HK-2 (cell line): Measurements from ENCODE around the gene FBXW8.

ENCODE experiments used
- DNase-seq: peaks from one replicate; pipeline ENCODE4 v3.0.0-alpha.2; 2018; ENCODE audit not compliant: unreplicated experiment

Gene FBXW8

DNA sequence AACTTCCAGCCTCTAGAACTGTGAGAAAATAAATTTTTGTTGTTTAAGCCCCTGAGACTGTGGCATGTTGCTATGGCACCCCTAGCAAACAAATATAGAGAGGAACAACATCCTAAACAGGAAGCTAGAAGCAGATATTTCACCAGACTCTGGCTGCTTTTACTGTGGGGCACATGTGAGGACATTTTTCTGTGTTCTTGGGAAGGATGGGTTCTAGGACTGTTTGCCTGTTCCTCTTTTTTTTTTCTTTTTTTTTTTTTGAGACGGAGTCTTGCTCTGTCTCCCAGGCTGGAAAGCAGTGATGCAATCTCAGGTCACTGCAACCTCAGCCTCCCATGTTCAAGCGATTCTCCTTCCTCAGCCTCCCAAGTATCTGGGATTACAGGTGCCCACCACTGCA, 25.3 kb upstream of the FBXW8 start:
- DNase-seq = no peak

DNA sequence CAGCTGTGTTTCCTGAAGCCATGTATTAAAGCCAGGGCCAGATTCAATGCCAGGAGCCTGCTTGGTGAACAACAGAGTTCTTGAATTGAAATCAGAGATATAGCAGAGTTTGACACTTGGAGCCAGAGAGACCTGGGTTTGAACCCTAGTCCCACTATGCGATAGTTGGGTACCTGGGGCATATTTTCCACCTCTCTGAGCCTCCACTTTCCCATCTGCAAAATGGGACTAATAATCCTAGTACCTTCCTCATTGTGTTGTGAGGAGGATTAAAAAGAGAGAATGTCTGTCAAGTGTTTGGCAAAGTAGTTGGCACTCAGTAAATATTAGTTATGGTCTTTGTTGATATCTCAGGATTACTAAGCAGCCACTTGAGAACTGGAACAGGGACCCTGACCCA, 23.5 kb upstream of the FBXW8 start:
- DNase-seq = no peak

DNA sequence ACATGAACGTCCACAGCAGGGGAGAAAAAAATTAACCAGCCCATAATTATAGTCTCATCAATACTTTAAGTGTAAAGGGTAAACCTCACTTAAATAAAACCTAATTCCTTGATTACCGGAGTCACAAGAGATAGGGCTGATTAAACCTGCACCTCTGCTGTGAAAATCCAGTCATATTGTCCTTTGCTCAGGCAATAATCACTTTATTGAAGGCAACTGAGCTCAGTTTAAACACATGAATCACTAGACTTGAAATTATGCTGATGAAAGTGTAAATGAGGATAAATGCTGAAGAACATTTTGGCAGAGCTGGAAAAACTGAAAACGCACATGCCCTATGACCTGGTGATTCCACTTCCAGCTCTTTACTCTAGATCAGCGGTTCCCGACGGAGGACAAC, 22.9 kb upstream of the FBXW8 start:
- no peak for DNase-seq

DNA sequence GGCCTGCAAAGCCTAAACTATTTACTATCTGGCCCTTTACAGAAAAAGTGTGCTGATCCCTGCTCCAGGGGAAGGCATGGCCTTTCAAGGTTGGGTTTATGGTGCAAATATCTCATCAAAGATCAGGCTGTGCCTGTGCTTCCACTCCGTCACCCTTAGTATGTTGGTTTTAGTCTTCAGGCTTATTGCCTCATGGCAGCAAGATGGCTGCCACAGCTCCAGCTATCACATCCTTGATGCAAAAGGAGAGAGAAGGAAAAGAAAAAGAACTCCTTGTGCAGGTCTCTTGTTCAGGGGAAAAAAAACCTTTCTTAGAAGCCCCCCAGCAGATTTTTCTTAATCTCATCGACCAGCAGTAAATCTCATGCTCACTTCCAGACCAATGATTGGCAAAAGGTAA, 20.4 kb upstream of the FBXW8 start:
- no peak for DNase-seq

DNA sequence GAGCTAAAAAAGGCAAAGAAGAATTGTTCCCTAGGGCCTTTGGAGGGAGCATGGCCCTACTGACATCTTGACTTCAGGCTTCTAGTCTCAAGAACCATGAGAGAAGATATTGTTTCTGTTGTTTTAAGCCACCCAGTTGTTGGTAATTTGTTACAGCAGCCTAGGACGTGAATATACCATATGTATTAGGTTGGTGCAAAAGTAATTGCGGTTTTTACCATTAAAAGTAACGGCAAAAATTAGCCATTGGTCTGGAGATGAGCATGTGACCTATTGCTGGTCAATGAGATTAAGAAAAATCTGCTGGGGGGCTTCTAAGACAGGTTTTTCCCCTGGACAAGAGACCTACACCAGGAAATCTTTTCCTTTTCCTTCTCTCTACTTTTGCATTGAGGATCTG, 19.7 kb upstream of the FBXW8 start:
- DNase-seq = no peak

DNA sequence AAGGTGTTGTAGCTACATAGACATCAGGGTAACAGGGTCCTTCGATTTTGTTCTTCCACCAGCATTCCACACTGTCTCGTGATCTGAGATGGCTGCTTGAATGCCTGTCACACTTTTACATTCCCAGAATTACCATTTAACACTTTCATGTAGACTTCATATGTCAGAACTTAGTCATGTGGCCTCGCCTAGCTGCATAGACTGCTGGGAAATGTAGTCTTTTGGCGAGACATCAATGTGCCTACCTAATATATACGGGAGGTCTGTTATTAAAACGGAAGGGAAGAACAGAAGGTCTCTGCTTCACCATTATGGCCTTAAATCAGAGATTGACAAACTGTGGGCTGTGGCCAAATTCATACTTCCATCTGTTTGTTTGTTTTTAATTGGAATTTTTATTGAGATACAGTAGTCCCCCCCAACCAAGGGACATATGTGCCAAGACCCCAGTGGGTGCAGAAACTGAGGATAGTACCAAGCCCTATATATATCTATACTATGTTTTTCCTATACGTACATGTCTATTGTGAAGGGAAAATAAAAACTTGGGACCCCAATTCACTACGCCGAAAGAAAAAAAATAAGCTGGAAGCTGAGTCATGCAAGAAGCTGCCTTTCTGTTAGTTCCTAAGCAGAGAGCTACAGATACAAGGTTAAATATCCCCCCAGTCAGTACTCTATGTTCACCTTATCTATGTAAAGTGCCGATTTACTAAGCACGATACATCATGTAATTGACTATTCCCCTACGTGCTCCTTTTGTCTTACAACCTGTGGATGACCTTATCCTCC, 18.2 kb upstream of the FBXW8 start:
- DNase-seq = no peak

DNA sequence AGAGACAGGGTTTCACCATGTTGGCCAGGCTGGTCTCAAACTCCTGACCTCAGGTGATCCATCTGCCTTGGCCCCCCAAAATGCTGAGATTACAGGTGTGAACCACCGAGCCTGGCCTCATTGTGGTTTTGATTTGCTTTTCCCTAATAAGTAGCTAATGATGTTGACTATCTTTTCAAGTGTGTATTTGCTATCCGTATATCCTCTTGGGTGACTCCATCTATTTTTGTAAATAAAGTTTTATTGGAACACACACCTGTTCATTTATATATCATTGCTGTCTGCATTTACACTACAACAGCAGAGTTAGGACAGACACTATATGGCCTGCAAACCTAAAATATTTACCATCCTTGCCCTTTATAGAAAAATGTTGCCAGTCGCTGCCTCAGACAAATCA, 15.8 kb upstream of the FBXW8 start:
- no peak for DNase-seq

DNA sequence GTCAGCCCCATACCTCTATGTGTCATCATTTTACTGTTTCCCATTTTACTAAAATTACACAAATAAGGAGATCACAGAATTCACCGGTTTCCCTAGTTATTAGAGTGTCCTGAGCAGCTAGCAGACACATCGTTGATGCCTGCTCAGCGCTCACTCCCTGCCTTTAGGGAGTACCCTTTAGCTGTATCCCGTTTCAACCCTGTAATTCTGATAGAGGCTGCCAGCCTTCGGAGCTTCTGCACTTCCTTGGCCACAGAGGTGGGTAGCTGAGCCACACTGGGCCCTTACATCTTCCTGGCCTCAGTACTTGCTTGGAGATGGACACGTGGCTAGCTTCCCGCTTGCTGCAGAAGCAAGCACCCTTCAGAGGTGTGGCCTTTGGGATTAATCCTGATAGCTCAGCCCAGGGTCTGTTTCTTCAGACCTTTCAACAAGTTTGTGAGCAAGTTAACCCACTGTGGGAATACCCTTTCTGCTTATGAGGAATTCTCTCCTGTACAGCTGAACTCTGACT, 14.3 kb upstream of the FBXW8 start:
- DNase-seq = no peak

DNA sequence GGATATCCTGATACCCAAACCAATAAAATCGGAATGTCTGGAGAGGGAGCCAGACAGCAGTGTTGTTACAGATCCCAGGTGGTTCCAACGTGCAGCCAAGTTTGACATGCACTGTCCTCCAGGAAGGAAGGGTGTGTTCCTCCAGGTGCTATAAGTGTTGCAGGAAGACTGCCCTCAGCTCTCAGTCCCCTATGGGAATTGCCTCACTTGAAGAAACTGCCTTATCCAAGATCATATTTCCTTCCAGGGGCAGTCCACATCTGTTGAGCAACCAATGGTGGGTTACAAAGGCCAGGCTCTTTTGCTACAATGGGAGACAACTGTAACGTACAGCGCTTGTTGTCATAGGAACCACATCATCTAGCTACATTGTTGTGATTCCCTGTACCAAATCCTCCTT, 13.3 kb upstream of the FBXW8 start:
- no peak for DNase-seq

DNA sequence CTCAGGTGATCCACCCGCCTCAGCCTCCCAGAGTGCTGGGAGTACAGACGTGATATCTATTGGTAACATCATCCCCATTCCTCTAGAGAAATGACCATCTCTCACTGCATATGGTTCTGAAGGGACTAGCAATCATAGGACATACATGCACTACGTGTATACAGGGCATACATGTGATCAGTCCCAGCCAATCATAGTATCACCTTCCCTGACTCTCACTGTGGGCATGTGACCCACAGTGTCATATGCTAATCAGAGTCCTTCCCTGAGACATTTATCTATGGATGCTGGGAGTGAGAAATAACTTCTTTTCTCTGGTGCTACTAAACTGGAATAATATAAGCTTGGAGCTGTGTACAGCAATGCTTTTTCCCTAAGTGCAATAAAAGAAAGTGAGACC, 12.1 kb upstream of the FBXW8 start:
- DNase-seq = no peak

DNA sequence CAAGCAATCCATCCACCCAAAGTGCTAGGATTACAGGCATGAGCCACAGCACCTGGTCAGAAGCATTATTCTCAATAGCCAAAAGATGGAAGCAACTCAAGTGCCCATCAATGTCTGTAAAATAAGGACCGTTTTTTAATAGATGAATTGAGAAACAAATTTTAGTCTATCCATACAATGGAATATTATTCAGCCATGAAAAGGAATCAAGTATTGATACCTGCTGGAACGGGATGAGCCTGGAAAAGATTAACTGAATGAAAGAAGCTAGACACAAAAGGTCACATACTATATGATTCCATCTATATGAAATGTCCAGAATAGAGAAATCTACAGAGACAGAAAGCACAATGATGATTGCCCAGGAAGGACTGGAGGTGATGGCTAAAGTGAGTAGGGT, 9.1 kb upstream of the FBXW8 start:
- DNase-seq = no peak

DNA sequence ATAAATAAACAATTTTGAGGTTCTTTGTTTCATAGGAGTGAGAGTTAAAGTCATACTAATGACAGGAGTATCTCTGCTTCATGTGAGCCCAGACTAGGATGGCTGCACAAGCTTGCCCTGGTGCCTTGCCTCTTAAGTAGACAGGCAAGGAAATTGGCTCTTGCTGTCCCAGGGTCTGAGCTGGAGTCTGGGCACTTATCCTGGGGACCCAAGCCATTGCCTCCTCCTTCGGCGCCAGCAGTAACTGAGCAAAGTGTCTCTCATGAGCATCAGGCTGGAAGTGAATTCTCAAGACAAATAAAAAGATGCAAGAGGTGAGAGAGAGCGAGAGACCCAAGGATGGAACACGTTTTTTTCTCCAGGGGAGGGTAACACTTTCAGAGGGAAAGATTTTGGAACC, 6.9 kb upstream of the FBXW8 start:
- DNase-seq = no peak

DNA sequence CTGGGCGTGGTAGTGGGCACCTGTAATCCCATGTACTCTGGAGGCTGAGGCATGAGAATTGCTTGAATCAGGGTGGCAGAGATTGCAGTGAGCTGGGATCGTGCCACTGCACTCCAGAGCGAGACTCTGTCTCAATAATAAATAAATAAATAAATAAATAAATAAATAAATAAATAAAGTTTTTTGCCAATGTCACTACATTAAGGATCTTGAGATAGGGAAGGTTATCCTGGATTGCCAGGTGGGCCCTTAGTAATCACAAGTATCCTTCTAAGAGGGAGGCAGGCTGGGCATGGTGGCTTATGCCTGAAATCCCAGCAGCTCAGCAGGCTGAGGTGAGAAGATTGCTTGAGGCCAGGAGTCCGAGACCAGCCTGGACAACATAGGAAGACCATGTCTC, 4.5 kb upstream of the FBXW8 start:
- DNase-seq = no peak

DNA sequence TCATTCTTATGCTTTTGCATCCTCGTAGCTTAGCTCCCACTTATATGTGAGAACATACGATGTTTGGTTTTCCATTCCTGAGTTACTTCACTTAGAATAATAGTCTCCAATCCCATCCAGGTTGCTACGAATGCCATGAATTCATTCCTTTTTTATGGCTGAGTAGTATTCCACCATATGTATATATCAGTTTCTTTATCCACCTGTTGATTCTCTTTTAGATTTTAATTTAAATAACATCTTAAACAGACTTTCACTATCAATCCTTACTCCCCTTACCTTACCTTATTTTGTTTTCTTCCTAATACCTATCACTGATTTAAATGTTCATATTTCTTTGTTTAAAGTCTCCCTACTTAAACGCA, 488 bp upstream of the FBXW8 start:
- DNase-seq = no peak

DNA sequence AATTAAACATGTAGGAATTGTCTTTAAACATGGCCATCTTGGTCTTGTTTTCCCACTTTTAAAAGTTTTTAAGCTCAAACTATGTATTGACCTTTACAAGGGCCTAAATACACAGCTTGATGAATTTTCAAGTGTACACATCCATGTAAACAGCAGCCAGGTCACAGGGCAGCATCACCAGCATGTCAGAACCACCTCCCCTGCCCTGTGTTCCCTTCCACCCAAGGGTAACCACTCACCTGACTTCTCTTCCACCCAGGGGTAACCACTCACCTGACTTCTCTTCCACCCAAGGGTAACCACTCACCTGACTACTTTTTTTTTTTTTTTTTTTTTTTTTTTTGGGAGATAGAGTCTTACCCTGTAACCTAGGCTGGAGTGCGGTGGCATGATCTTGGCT, 4.6 kb downstream of the FBXW8 start:
- no peak for DNase-seq

DNA sequence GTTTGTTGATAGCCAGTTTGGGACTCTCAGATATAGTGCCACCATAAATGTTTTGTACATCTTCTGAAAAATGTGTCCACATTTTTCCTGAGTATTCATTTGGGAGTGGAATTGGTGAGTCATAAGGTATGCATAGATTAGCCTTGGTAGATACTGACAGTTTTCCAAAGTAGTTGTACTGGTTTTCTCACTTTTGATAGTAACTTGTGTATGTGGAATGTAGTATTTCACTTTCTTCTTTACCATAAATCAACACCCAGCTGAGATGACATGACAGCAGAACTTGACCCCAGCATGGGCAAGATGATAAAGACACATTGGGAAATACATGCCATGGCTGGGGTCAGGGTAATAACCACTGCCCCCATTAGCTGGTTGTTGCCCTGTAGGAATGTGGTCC, 5.4 kb downstream of the FBXW8 start:
- no peak for DNase-seq

DNA sequence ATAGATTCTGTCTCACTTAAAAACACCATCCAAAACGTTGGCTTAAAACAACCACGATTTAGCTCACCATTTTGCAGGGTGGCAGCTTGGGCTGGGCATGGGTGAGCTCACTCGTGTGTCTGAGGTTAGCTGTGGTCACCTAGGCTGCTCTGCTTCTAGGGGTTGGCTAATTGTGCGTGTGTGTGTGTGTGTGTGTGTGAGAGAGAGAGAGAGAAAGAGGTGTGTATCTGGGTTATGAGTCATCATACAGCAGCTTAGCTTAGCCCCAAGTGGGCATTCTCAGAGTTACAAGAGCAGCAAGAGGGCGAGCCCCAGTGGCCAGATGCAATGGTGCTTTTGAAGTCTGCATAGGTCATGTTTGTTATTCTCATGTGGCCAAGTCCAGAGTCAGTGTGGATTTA, 6.0 kb downstream of the FBXW8 start:
- peak; percentile 79 for DNase-seq

DNA sequence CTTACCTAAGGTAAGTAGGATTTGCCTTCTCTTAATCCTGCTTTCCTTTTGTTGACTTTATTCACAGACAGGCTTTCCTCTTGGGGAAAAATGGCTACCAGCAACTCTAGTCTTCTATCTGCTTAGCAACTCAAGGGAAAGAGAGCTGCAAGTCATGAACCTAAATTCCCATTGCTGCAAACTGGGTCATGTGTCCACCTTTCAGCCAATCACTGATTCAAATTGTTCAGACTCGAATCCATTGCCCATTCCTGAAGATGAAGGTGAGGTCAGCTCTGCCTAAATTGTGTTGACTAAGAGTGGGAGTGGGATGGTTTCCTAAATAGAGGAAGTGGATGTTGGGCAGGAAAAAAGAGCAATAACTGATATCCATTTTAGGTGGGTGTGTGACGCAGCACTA, 7.7 kb downstream of the FBXW8 start:
- DNase-seq = no peak

DNA sequence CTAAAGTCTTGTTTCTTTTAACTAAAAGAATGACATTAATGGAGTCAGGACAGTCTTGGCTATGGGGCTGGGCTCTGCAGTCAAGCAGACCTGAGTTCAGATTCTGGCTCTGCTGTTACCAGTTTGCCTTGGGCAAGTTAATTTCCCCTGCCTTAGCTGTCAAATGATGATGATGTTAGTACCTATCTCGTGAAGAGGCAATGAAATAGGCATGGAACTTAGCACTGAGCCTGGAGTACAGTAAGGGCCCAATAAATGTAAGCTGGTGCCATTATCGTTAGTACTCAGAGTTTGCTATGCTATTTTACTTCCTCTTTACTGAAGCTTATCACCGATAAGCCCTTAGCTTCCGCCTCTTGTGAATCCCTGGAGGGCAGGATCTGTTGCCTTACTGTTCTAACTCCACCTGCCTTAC, 8.5 kb downstream of the FBXW8 start:
- no peak for DNase-seq

DNA sequence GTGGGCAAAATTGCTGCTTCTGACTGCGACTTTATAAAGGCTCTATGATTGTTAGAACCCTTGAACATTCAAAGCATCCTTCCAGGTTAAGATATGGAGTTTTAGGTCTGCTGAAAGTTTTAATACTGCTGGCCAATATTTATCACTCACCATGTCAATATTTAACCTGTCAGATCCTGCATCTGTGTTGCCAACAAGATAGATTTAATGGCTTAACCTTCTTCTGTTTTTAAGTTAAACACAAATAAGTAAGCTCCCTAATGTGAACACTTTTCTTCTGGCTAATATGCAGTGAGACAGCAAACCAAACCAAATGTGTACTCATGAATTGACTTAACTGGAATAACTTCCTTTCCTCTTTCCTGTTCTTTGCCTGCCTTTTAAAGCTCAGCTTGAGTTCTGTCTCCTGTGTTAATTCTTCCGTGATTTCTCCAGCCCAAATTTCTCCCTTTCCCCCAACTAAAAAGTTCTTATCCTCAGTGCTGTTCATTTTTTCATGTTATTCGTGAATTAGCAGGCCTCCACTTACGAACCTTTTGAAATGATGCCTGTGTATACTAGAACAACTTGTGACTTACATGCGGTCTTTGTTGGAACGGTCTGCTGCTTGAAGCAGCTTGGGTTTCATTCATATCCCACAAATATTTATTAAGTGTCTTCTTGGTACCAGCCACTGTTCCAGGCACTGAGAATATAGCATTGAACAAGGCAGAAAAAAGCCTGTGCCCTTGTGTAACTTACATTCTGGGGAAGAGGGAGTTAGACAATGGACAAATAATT, 9.1 kb downstream of the FBXW8 start:
- DNase-seq = no peak

DNA sequence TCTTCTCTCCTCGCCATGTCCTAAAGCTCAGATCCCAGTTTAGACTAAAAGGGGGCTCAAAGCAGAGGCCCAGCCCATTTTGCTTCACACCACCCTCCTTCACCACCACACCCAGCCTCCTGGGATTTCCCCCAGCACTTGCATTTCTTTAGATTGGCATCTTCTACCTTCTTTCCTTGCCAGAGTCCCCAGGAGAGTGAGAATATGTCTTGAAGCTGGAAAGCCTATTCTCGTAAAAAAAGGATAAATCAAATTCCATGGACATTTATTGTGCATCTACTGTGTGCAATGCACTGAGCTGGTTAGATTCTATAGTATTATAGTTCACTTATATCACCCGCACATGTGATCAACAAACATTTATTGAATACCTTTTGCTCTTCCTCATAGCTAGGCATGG, 10.2 kb downstream of the FBXW8 start:
- no peak for DNase-seq

DNA sequence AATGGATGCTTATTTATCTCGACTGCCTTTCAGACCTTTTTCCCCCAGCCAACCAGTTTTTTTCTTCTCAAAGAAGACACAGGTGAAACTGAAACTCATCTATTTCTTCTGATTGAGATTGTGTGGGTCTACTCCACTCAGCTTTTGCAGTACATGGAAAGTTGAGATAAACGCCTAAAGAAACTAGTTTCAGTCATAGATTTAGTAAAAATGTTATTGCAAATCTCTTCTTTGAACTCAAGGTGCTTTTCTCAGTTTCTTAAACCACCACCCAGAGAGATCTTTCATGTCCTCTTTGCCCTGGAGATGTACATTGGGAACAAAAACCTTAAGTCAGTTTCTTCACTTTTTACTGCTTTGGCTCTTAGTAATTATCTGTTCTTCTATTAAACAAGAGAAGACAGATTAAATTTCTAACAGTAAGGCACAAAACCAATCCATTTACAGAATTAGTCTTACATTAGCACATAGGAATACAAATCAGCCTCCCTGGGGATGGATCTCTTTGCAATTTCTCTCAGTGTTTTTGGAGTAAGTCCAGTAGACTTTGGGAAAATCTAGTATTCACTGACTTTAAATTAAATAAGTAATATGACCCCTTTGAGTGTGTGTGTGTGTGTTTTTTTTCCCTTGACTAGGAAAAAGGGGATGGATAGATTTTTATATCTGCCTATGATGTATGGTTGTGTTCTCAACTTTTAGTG, 11.6 kb downstream of the FBXW8 start:
- no peak for DNase-seq
